ENCODE results near the gene PLA2G3. TPM values are rescaled to one million over a fixed set of nuclear protein-coding genes. Genes with fewer than 3 reads are reported as not detected.

The PLA2G3 gene
- polyA plus RNA-seq, 1 experiment: 0.04 TPM

DNA sequence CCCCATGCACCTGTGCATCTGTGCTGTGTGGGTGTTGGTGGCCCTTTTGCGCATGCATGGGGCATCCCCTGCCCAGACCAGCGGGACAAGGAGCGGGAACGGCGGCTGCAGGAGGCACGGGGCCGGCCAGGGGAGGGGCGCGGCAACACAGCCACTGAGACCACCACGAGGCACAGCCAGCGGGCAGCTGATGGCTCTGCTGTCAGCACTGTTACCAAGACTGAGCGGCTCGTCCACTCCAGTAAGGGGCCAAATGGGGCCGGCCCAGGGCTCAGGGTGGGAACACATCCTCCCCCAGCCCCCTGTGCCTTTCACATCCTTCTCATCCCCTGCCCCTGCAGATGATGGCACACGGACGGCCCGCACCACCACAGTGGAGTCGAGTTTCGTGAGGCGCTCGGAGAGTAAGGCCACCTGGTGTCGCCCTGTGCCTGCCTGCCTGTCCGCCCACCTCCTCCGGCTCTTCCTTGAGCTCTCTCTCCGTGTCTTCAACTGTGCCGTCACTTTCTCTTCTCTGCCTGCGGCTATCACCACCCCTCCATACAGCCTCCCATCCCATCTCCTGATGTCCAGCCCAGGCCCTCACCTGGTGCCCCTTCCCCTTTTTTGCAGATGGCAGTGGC is 43.5 kb downstream of the PLA2G3 start:
- ChIA-PET CTCF (interaction anchor here (0.7 to 2.0 kb wide), 6 partner anchors 11 to 176 kb away, joined by 3 to 15 read pairs (median 3); partner anchors contain the start of gene SELENOM), POLR2A (no interaction called here)
- TF ChIP-seq, protein P1, sequence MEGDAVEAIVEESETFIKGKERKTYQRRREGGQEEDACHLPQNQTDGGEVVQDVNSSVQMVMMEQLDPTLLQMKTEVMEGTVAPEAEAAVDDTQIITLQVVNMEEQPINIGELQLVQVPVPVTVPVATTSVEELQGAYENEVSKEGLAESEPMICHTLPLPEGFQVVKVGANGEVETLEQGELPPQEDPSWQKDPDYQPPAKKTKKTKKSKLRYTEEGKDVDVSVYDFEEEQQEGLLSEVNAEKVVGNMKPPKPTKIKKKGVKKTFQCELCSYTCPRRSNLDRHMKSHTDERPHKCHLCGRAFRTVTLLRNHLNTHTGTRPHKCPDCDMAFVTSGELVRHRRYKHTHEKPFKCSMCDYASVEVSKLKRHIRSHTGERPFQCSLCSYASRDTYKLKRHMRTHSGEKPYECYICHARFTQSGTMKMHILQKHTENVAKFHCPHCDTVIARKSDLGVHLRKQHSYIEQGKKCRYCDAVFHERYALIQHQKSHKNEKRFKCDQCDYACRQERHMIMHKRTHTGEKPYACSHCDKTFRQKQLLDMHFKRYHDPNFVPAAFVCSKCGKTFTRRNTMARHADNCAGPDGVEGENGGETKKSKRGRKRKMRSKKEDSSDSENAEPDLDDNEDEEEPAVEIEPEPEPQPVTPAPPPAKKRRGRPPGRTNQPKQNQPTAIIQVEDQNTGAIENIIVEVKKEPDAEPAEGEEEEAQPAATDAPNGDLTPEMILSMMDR (IDR thresholded peaks at IDR 0.05; ENCODE audit: insufficient read depth, low read depth, low read length): no peak
- H3K27me3 ChIP-seq (ENCODE audit: control insufficient read depth, insufficient read depth, low read length): no peaks in the 10 kb centered on the region
- no peak overlapping the region for H3K4me3 ChIP-seq (ENCODE audit: low read depth, low read length)
- peaks cover 47% of the 10 kb centered on the region for H3K36me3 ChIP-seq (ENCODE audit: control insufficient read depth, insufficient read depth, low read length)
- DNase-seq (ENCODE audit: low read depth): no peak

DNA sequence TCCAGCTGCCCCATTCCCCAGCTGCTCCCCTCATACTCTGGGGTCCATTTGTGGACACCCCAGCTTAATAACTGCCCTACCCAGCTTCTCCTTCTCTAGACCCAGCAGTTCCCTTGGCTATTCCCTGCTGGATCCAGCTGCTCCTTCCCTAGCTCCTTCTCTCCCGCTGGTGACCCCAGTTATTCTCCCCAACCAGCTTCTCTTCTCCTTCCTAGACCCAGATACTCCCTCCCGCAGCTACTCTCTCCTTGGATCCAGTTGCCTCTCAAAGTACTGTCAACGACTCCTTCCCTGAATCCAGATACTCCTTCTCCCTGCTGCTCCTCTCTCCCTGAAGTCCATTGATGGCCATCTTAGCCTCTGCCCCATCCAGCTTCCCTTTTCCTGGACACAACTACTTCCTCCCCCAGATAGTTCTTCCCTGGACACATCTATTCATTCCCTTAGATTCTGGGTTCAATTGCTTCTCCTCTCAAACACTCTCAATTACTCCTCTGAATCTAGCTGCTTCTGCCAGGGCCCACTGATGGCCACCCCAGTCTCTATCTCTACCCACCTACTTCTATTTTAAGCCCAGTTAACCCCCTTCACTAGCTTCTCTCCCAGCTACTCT is 44.6 kb downstream of the PLA2G3 start:
- ChIA-PET POLR2A (no interaction called here), CTCF (interaction anchor here (0.7 to 2.0 kb wide), 7 partner anchors 10 to 177 kb away, joined by 3 to 15 read pairs (median 3); partner anchors contain the start of gene SELENOM)
- TF ChIP-seq, protein P1 (IDR thresholded peaks at IDR 0.05; ENCODE audit: insufficient read depth, low read depth, low read length): no peak
- Histone ChIP-seq H3K27me3 (ENCODE audit: control insufficient read depth, insufficient read depth, low read length) (no peaks in the 10 kb centered on the region), H3K4me3 (ENCODE audit: low read depth, low read length) (no peak overlapping the region), H3K36me3 (ENCODE audit: control insufficient read depth, insufficient read depth, low read length) (peaks cover 53% of the 10 kb centered on the region)
- DNase-seq (ENCODE audit: low read depth): no peak

DNA sequence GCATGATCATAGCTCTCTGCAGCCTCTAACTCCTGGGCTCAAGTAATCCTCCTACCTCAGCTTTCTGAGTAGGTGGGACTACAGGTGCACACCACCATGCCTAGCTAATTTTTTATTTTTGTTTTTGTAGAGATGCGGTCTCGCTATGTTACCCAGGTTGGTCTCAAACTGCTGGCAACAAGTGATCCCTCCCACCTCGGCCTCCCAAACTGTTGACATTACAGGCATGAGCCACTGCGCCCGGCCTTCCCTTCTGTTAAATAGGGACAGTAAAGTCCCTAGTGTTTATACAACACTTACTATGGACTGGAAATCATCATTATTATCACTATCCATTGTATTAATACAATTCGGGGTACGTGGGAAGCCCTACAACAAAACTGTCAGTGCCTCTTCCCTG is 45.6 kb downstream of the PLA2G3 start:
- ChIA-PET CTCF (interaction anchor here (1.8 to 2.6 kb wide), 3 partner anchors 9 to 12 kb away, joined by 6 to 15 read pairs (median 9); no protein-coding TSS in a partner anchor), POLR2A (interaction anchor here (0.7 kb wide), 1 partner anchor 763 kb away, joined by 13 read pairs; no protein-coding TSS in a partner anchor)
- H3K4me3 ChIP-seq (ENCODE audit: low read depth, low read length): no peak overlapping the region
- TF ChIP-seq, protein P1 (IDR thresholded peaks at IDR 0.05; ENCODE audit: insufficient read depth, low read depth, low read length): no peak
- no peaks in the 10 kb centered on the region for H3K27me3 ChIP-seq (ENCODE audit: control insufficient read depth, insufficient read depth, low read length)
- peaks cover 56% of the 10 kb centered on the region for H3K36me3 ChIP-seq (ENCODE audit: control insufficient read depth, insufficient read depth, low read length)
- DNase-seq (ENCODE audit: low read depth): no peak

DNA sequence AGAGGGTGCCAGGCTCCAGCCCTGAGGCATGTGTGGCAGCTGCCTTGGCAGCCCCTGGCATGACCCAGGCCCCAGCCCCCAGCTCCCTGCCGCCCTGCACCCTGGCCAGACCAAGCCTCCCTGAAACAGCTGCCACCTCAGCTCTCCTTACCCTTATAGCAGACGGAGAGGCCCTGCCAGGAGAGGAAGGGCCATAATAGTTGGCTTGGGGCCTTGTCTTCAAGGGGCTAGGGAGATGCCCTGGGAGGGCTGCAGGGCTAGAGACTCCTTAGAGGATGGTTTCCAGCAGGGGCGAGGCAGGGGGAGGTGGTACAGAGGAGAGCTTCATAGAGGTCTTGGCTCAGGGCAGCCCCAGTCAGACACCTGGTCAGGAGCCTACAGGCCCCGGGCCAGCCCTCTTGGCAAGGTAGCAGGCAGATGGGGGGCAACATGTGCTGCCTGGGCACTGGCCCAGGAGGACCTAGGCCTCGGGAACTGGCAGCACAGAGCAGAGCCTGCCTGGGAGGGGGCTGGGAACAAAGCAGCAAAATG is 46.2 kb downstream of the PLA2G3 start:
- CTCF ChIA-PET: interaction anchor here (1.4 to 2.6 kb wide), 3 partner anchors 9 to 54 kb away, joined by 5 to 9 read pairs (median 6); no protein-coding TSS in a partner anchor

More for the DNA sequence above, 46.2 kb downstream of the PLA2G3 start:
- TF ChIP-seq, protein P1 (IDR thresholded peaks at IDR 0.05; ENCODE audit: insufficient read depth, low read depth, low read length): no peak
- DNase-seq (ENCODE audit: low read depth): no peak
- Histone ChIP-seq H3K4me3 (ENCODE audit: low read depth, low read length) (no peak overlapping the region), H3K27me3 (ENCODE audit: control insufficient read depth, insufficient read depth, low read length) (no peaks in the 10 kb centered on the region), H3K36me3 (ENCODE audit: control insufficient read depth, insufficient read depth, low read length) (peaks cover 55% of the 10 kb centered on the region)
- POLR2A ChIA-PET: no interaction called here

All from BJ (cell line).